K562 (cell line): ENCODE results near the gene WWC2. TPM values are rescaled to one million over a fixed set of nuclear protein-coding genes. Genes with fewer than 3 reads are reported as not detected.

Experiments used
- ATAC-seq: fragments of 200-7000 bp; cut with Tn5 transposase; 3 replicates; pipeline ENCODE4 v1.9.1; 2020; ENCODE audit warnings: moderate library complexity
- BruUV-seq: library from RNA; stranded (reverse); fragments of 400-500 nt; replicated peaks from 2 replicates; lab custom pipeline; 2021; lab: Mats Ljungman, UMichigan
- CTCF ChIA-PET: fragments of 300-600 bp; formaldehyde crosslinking; extraction: SDS; loops from one replicate; lab custom pipeline; 2021; ENCODE audit warnings: low intra/inter-chr PET ratio; lab: Yijun Ruan, JAX
- POLR2A ChIA-PET: fragments of 300-600, 350-650 bp; sonication (Branson Sonifier 250); formaldehyde crosslinking; extraction: SDS; loops from one replicate; lab custom pipeline; 2021; ENCODE audit warnings: antibody characterized with exemption, inconsistent platforms; lab: Yijun Ruan, JAX
- DNase-seq, 4 experiments: peaks; one replicate each; pipeline versions ENCODE4 v3.0.0 to v3.0.0-alpha.2; 2011 to 2018; ENCODE audit warnings: low spot score in 3 of 4, mixed read lengths in 3 of 4; ENCODE audit errors: extremely low read depth in 1 of 4
- FAIRE-seq: peaks from 2 replicates; lab custom pipeline; 2011; peaks lifted over from hg19 to GRCh38; lab: Jason Lieb, UNC
- H2AFZ ChIP-seq: 2 replicates; pipeline ENCODE4 v1.6.0; 2011; ENCODE audit warnings: low read depth, low read length, control low read depth, inconsistent platforms
- H3K27ac ChIP-seq: fragments of 200-600 bp; 3 replicates; pipeline ENCODE4 v1.8.0; 2011; ENCODE audit warnings: low read depth, mild to moderate bottlenecking, control low read depth, inconsistent platforms, low read length, moderate library complexity, mixed read lengths; ENCODE audit errors: extremely low read depth
- H3K27me3 ChIP-seq, 2 experiments: fragments of 300-600 bp in 1 of 2; 2 replicates in 1 of 2; 3 replicates in 1 of 2; pipeline versions ENCODE4 v1.6.0 to v1.8.0; 2011; ENCODE audit warnings: inconsistent platforms in 2 of 2, low read length in 2 of 2, mild to moderate bottlenecking in 1 of 2, mixed read lengths in 1 of 2, moderate library complexity in 1 of 2; ENCODE audit not compliant: control insufficient read depth in 2 of 2, insufficient read depth in 2 of 2
- H3K36me3 ChIP-seq: fragments of 300-600 bp; 3 replicates; pipeline ENCODE4 v1.8.0; 2011; ENCODE audit warnings: mild to moderate bottlenecking, low read length, inconsistent platforms; ENCODE audit not compliant: control insufficient read depth, insufficient read depth
- H3K4me1 ChIP-seq, 2 experiments: fragments of 200-600 bp in 1 of 2; replicated peaks in 1 of 2; 2 replicates in 1 of 2; 3 replicates in 1 of 2; pipeline versions ENCODE4 v1.5.1 to v1.8.0; 2011; ENCODE audit warnings: inconsistent platforms in 2 of 2, low read length in 2 of 2, mild to moderate bottlenecking in 1 of 2, mixed read lengths in 1 of 2, moderate library complexity in 1 of 2; ENCODE audit not compliant: control insufficient read depth in 2 of 2, insufficient read depth in 2 of 2
- H3K4me2 ChIP-seq: 2 replicates; pipeline ENCODE4 v1.6.1; 2011; ENCODE audit warnings: low read length, control low read depth, inconsistent platforms, mixed read lengths; ENCODE audit not compliant: insufficient read depth
- H3K4me3 ChIP-seq: fragments of 200-600 bp; sonication (generic), shearing (Covaris generic); 2 replicates; pipeline ENCODE4 v1.5.1; 2016; ENCODE audit warnings: control low read depth, inconsistent platforms
- H3K79me2 ChIP-seq: fragments of 200-600 bp; 3 replicates; pipeline ENCODE4 v1.8.0; 2011; ENCODE audit warnings: low read length, inconsistent platforms; ENCODE audit not compliant: control insufficient read depth, insufficient read depth
- H3K9ac ChIP-seq, 2 experiments: 2 replicates each; pipeline versions ENCODE4 v1.6.0 to v1.6.1; 2011; ENCODE audit warnings: low read depth in 2 of 2, low read length in 2 of 2, control low read depth in 1 of 2, inconsistent platforms in 1 of 2, mild to moderate bottlenecking in 1 of 2, mixed read lengths in 1 of 2; ENCODE audit not compliant: insufficient read depth in 1 of 2
- H3K9me1 ChIP-seq: one replicate; pipeline ENCODE4 v1.6.0; 2011; ENCODE audit warnings: inconsistent platforms, mild to moderate bottlenecking, low read length, moderate library complexity; ENCODE audit not compliant: control insufficient read depth, insufficient read depth
- H3K9me3 ChIP-seq: replicated peaks from 2 replicates; pipeline ENCODE4 v1.5.1; 2011; ENCODE audit warnings: low read depth, low read length, inconsistent platforms; ENCODE audit not compliant: control insufficient read depth, insufficient read depth
- H4K20me1 ChIP-seq: replicated peaks from 2 replicates; pipeline ENCODE4 v1.6.1; 2011; ENCODE audit warnings: low read length, inconsistent platforms, mixed read lengths; ENCODE audit not compliant: control insufficient read depth, insufficient read depth
- AFF4 ChIP-seq: sonication (generic); formaldehyde crosslinking; IDR thresholded peaks from 2 replicates; pipeline ENCODE4 v1.8.0; 2023; ENCODE audit warnings: mild to moderate bottlenecking, missing genetic modification reagents
- CAMTA2 ChIP-seq: fragments of 250-450 bp; sonication (Bioruptor Pico); conservative IDR thresholded peaks from 2 replicates; pipeline ENCODE4 v1.5.1; 2022
- CEBPB ChIP-seq: fragments of 450-650 bp; IDR thresholded peaks from 2 replicates; pipeline ENCODE4 v1.6.1; 2016; ENCODE audit warnings: missing genetic modification characterization, missing compliant biosample characterization
- ERF ChIP-seq: fragments of 450-650 bp; formaldehyde crosslinking; IDR thresholded peaks from 2 replicates; pipeline ENCODE4 v1.4.0; 2020; ENCODE audit warnings: mild to moderate bottlenecking, mixed read lengths
- MLLT1 ChIP-seq, 2 experiments: fragments of 450-650 bp; IDR thresholded peaks; 2 replicates each; pipeline ENCODE4 v1.6.1; 2016
- NR2C2 ChIP-seq, 2 experiments: fragments of 200-800 bp in 1 of 2; sonication (Bioruptor generic) in 1 of 2; sonication (generic) in 1 of 2; formaldehyde crosslinking in 1 of 2; IDR thresholded peaks; 2 replicates each; pipeline versions ENCODE4 v1.6.1 to v1.8.0; 2016 to 2022; ENCODE audit warnings: mild to moderate bottlenecking in 1 of 2, missing compliant biosample characterization in 1 of 2, missing genetic modification characterization in 1 of 2, missing genetic modification reagents in 1 of 2
- PRPF4 ChIP-seq: fragments of 200-400 bp; formaldehyde crosslinking; IDR thresholded peaks from one replicate; pipeline ENCODE4 v1.6.1; 2017; ENCODE audit warnings: low read length, low read depth, mild to moderate bottlenecking; ENCODE audit not compliant: insufficient read depth, poor library complexity, severe bottlenecking
- SMAD2 ChIP-seq: fragments of 150-350 bp; IDR thresholded peaks from 2 replicates; pipeline ENCODE4 v1.6.1; 2014; ENCODE audit warnings: low read depth, mild to moderate bottlenecking, low read length
- SP1 ChIP-seq: sonication (generic); formaldehyde crosslinking; IDR thresholded peaks from 2 replicates; pipeline ENCODE4 v1.8.1; 2022; ENCODE audit warnings: mild to moderate bottlenecking, missing genetic modification reagents
- ZFP30 ChIP-seq: fragments of 250-450 bp; sonication (Bioruptor Pico); IDR thresholded peaks from 2 replicates; pipeline ENCODE4 v1.8.0; 2022; ENCODE audit warnings: moderate library complexity, mild to moderate bottlenecking, inconsistent platforms, borderline replicate concordance
- ZFP91 ChIP-seq: sonication (generic); formaldehyde crosslinking; IDR thresholded peaks from 2 replicates; pipeline ENCODE4 v1.8.0; 2022; ENCODE audit warnings: mild to moderate bottlenecking, missing genetic modification reagents
- ZNF77 ChIP-seq: fragments of 250-450 bp; sonication (Bioruptor Pico); IDR thresholded peaks from 2 replicates; pipeline ENCODE4 v1.5.0; 2020
- WGBS: fragments of 100-300 bp; shearing (Covaris generic); methylation state at CpG from one replicate; pipeline ENCODE4 v1.1.6; 2016; ENCODE audit warnings: low coverage, mixed read lengths; ENCODE audit not compliant: insufficient coverage; ENCODE audit errors: missing lambda C conversion rate; 5-methylcytosine and 5-hydroxymethylcytosine counted together
- in situ Hi-C: fragments of 300-500 bp; cut with MboI; formaldehyde crosslinking; loops from 4 replicates; pipeline ENCODE4 v1.15.0; 2018; ENCODE audit warnings: inconsistent platforms, mixed read lengths
- intact Hi-C: fragments of 100-400 bp; cut with micrococcal nuclease; formaldehyde crosslinking; loops from 2 replicates; pipeline ENCODE4 v1.14.2; 2022
- polyA plus RNA-seq, 8 experiments: library from polyadenylated mRNA; depleted of rRNA in 4 of 8; stranded (reverse) in 5 of 8; unstranded in 3 of 8; fragments of >200 nt; fragmentation: Nextera tagmentation in 2 of 8; fragmentation: Illumina TruSeq in 1 of 8; extraction: Ambion mirVana in 2 of 8; extraction: Trizol in 1 of 8; gene quantifications; 2 replicates each; pipeline versions ENCODE4 v1.2.1 to v1.2.3, GENCODE V29; 2011 to 2014; ENCODE audit warnings: inconsistent platforms in 1 of 8, missing spikeins in 1 of 8
- total RNA-seq, 7 experiments: library from RNA; depleted of rRNA in 6 of 7; stranded (reverse); fragments of >200 nt in 6 of 7; fragmentation: Illumina TruSeq in 2 of 7; extraction: Trizol in 2 of 7; gene quantifications; 2 replicates each; pipeline versions ENCODE4 v1.2.1 to v1.2.3, GENCODE V29; 2011 to 2021; ENCODE audit warnings: low replicate concordance in 1 of 7

WWC2 gene
- total and polyA plus RNA-seq, 9 of the 15 experiments (the other 6 are each of a cell fraction or from before 2014, with no cell fraction given) = 3.7 to 39.4 (median 19.6) TPM

- H3K4me2 ChIP-seq = no peak overlapping the region
- no peak overlapping the region for H3K4me3 ChIP-seq
- no peak overlapping the region for H3K9ac ChIP-seq
- TF ChIP-seq ZNF77 (CRISPR knock-in tag) (no peak), NR2C2 (CRISPR knock-in tag; IDR thresholded peaks at IDR 0.05) (no peak), NR2C2 (tag; IDR thresholded peaks at IDR 0.05) (no peak), PRPF4 (no peak), AFF4 (CRISPR knock-in tag) (no peak), MLLT1 (IDR thresholded peaks at IDR 0.05) (no peak), ZFP91 (CRISPR knock-in tag) (no peak), ZFP30 (no peak), ERF (no peak), CEBPB (tag) (no peak), CAMTA2 (CRISPR knock-in tag) (no peak), SP1 (no peak), SMAD2 (no peak)
- BruUV-seq = no TSS peak
- no peak overlapping the region for H3K27ac ChIP-seq
- FAIRE-seq (no peak), ATAC-seq (no peak), DNase-seq (no peak)
- no peaks in the 10 kb centered on the region for H3K9me1 ChIP-seq
- intact Hi-C loops (no loop called here), in situ Hi-C loops (no loop called here)
- no peaks in the 10 kb centered on the region for H3K27me3 ChIP-seq
- POLR2A ChIA-PET = no interaction called here
- no peaks in the 10 kb centered on the region for H3K9me3 ChIP-seq
- CTCF ChIA-PET = no interaction called here
- H3K79me2 ChIP-seq = no peaks in the 10 kb centered on the region
- no peaks in the 10 kb centered on the region for H3K4me1 ChIP-seq
- WGBS = 79% methylated on average over 8 of the region's 8 CpGs
- H4K20me1 ChIP-seq = no peaks in the 10 kb centered on the region
- H3K36me3 ChIP-seq = no peaks in the 10 kb centered on the region; the same call in 2 of the 3 replicates
- H2AFZ ChIP-seq = no peak overlapping the region
Measured at GRCh38 chr4:183211533-183211932, 112.5 kb downstream of the WWC2 start.
